Osteocyte (in vitro differentiated cells): ENCODE measurements around the gene ATP13A2. TPM values are rescaled to one million over a fixed set of nuclear protein-coding genes. Genes with fewer than 3 reads are reported as not detected.

ENCODE experiments used
- DNase-seq: peaks from one replicate; pipeline ENCODE4 v3.0.0; 2021; ENCODE audit warnings: mixed read lengths; ENCODE audit not compliant: unreplicated experiment; ENCODE audit errors: extremely low spot score
- H3K27ac Mint-ChIP-seq: one replicate; pipeline ENCODE4 v1.8.0; 2021; ENCODE audit warnings: mild to moderate bottlenecking, mixed read lengths; ENCODE audit not compliant: unreplicated experiment
- H3K27me3 Mint-ChIP-seq: one replicate; pipeline ENCODE4 v1.8.0; 2021; ENCODE audit warnings: mixed read lengths; ENCODE audit not compliant: unreplicated experiment
- H3K36me3 Mint-ChIP-seq: one replicate; pipeline ENCODE4 v1.8.0; 2021; ENCODE audit warnings: mixed read lengths; ENCODE audit not compliant: unreplicated experiment
- H3K4me1 Mint-ChIP-seq: one replicate; pipeline ENCODE4 v1.8.0; 2021; ENCODE audit warnings: mixed read lengths; ENCODE audit not compliant: unreplicated experiment
- H3K4me3 Mint-ChIP-seq: one replicate; pipeline ENCODE4 v1.8.0; 2021; ENCODE audit warnings: mild to moderate bottlenecking, moderate library complexity, mixed read lengths; ENCODE audit not compliant: unreplicated experiment
- H3K9me3 Mint-ChIP-seq: one replicate; pipeline ENCODE4 v1.8.0; 2021; ENCODE audit warnings: mixed read lengths; ENCODE audit not compliant: unreplicated experiment
- total RNA-seq: library from RNA; stranded (reverse); gene quantifications from 2 replicates; pipeline ENCODE4 v1.2.1, GENCODE V29; 2021
- TF ChIP-seq, protein P1 (sequence below): fragments of 200-600 bp; sonication (generic); IDR thresholded peaks from 2 replicates; pipeline ENCODE4 v1.5.0; 2021; ENCODE audit warnings: antibody characterized with exemption, mild to moderate bottlenecking, moderate library complexity

The ATP13A2 gene
- total RNA-seq, 1 donor from 2014 or later, result 69.6 TPM

DNA sequence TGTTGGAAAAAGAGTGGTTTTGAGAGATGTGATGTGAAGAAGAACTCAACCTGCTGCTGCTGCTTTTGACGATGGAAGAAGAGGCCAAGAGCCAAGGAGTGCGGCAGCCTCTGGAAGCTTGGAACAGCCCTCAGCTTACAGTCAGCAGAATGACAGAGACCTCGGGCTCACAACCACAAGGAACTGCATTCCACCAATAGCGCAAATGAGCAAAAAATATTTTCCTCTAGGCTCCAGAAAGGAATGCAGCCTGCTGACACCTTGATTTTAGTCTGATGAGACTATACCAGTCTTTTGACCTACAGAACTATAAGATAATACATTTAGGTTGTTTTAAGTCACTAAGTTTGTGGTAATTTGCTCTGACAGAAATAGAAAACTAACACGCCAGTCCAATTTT is 31.9 kb upstream of the ATP13A2 start:
- Mint-ChIP-seq H3K4me1 (peaks cover 6% of the 10 kb centered on the region), H3K4me3 (no peak overlapping the region), H3K27me3 (no peaks in the 10 kb centered on the region), H3K36me3 (peaks cover 24% of the 10 kb centered on the region), H3K27ac (no peak overlapping the region), H3K9me3 (no peaks in the 10 kb centered on the region)
- TF ChIP-seq, protein P1, sequence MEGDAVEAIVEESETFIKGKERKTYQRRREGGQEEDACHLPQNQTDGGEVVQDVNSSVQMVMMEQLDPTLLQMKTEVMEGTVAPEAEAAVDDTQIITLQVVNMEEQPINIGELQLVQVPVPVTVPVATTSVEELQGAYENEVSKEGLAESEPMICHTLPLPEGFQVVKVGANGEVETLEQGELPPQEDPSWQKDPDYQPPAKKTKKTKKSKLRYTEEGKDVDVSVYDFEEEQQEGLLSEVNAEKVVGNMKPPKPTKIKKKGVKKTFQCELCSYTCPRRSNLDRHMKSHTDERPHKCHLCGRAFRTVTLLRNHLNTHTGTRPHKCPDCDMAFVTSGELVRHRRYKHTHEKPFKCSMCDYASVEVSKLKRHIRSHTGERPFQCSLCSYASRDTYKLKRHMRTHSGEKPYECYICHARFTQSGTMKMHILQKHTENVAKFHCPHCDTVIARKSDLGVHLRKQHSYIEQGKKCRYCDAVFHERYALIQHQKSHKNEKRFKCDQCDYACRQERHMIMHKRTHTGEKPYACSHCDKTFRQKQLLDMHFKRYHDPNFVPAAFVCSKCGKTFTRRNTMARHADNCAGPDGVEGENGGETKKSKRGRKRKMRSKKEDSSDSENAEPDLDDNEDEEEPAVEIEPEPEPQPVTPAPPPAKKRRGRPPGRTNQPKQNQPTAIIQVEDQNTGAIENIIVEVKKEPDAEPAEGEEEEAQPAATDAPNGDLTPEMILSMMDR, result no peak
- no peak for DNase-seq

DNA sequence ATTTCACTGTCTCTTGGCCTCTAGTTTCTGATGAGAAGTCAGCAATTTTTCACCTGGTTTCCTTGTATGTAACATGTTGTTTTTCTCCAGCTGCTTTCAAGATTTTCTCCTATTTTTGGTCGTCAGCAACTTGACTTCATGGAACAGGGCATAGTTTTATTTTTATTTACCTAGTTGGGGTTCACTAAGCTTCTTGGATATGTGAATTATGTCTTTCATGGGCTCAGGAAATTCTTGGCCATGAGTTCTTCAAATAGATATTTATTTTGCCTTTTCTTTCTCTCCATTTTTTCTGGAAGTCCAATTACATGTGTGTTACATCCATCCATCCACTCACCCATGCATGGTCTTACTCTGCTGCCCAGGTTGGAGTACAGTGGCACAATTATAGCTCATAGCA is 28.4 kb upstream of the ATP13A2 start:
- Mint-ChIP-seq H3K27me3 (no peaks in the 10 kb centered on the region), H3K4me3 (no peak overlapping the region), H3K9me3 (no peaks in the 10 kb centered on the region), H3K27ac (no peak overlapping the region), H3K4me1 (no peaks in the 10 kb centered on the region), H3K36me3 (peaks cover 34% of the 10 kb centered on the region)
- TF ChIP-seq, protein P1, result no peak
- DNase-seq, result no peak

DNA sequence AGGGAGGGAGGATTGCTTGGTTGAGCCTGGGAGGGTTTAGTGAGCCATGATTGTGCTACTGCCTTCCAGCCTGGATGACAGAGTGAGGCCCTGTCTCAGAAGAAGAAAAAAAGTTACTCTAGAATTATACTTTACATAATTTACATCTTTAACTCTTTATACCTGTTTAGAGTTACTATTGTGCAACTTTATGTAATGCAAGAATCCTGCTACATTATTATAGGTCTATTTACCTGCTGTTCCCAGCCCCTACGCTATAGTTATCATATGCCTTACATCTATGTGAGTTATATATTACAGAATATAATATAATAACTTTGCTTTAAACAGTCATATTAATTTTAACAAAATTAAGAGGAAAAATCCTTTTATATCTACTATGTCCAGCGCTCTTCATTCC is 27.8 kb upstream of the ATP13A2 start:
- TF ChIP-seq, protein P1, result no peak
- no peaks in the 10 kb centered on the region for H3K27me3 Mint-ChIP-seq
- peaks cover 31% of the 10 kb centered on the region for H3K36me3 Mint-ChIP-seq
- H3K4me1 Mint-ChIP-seq, result no peaks in the 10 kb centered on the region
- H3K9me3 Mint-ChIP-seq, result no peaks in the 10 kb centered on the region
- no peak overlapping the region for H3K4me3 Mint-ChIP-seq
- no peak overlapping the region for H3K27ac Mint-ChIP-seq
- DNase-seq, result no peak

DNA sequence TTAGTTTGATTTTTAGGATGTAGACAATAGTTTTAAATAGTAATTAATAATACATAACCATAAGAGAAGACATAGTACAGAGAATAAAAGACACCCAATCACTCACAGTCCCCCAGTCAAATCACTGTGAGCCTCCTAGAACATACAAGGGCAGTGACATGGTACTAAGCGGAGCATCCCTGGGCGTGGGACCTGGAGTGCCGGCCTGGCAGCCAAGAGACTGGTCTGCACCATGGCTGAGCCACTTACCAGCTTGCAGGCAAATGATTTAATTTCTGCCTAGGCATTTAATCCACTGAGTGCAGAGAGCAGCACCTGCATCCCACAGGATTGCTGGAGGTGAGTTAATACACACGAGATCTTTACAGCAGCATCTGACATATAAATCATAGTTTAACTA is 21.8 kb upstream of the ATP13A2 start:
- H3K4me3 Mint-ChIP-seq, result no peak overlapping the region
- DNase-seq, result no peak
- H3K27me3 Mint-ChIP-seq, result no peaks in the 10 kb centered on the region
- peaks cover 26% of the 10 kb centered on the region for H3K36me3 Mint-ChIP-seq
- no peaks in the 10 kb centered on the region for H3K9me3 Mint-ChIP-seq
- TF ChIP-seq, protein P1, result no peak
- H3K4me1 Mint-ChIP-seq, result no peaks in the 10 kb centered on the region
- H3K27ac Mint-ChIP-seq, result no peak overlapping the region

DNA sequence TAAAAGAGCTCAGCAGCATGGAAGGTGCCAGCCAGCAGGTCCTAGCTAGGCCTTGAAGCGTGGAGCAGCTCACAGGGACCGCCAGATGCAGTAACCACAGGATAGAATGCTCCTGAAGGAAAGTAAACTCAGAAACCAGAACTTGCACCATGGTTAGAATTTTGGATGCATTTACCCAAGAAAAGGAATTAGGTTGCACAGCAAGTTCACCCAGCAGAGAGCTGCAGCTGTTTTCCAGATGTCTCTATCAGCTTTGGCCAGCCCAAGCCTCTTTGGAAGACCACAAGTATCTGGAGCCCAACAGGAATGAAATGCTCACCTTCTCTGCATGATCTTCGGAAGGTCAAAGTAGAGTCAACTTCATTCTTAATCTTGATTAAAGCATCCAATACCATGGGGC is 21.0 kb upstream of the ATP13A2 start:
- H3K27ac Mint-ChIP-seq, result no peak overlapping the region
- no peaks in the 10 kb centered on the region for H3K27me3 Mint-ChIP-seq
- peaks cover 28% of the 10 kb centered on the region for H3K36me3 Mint-ChIP-seq
- no peaks in the 10 kb centered on the region for H3K4me1 Mint-ChIP-seq
- TF ChIP-seq, protein P1, result no peak
- DNase-seq, result no peak
- no peaks in the 10 kb centered on the region for H3K9me3 Mint-ChIP-seq
- H3K4me3 Mint-ChIP-seq, result no peak overlapping the region
